Psoas muscle (tissue), 8 donors: ENCODE data around the gene ZNF860. TPM values are rescaled to one million over a fixed set of nuclear protein-coding genes. Genes with fewer than 3 reads are reported as not detected.

Source experiments
- ATAC-seq, 4 donors: fragments of 200-7000 bp; cut with Tn5 transposase; one replicate each; pipeline ENCODE4 v1.9.1; 2020; ENCODE audit warnings: moderate library complexity in 3 of 4, mild to moderate bottlenecking in 2 of 4
- DNase-seq, 2 donors: peaks; one replicate each; pipeline ENCODE4 v3.0.0-alpha.2; 2020
- H3K27ac ChIP-seq: fragments of 200-600 bp; one replicate; pipeline ENCODE4 v1.8.0; 2022
- H3K27me3 ChIP-seq, 3 donors: fragments of 200-600 bp in 1 of 3; one replicate each; pipeline versions ENCODE4 v1.6.1 to v1.8.0; 2013 to 2022; ENCODE audit warnings: low read length in 2 of 3, mild to moderate bottlenecking in 2 of 3, moderate library complexity in 1 of 3; ENCODE audit not compliant: insufficient read depth in 3 of 3
- H3K36me3 ChIP-seq, 2 donors: fragments of 200-600 bp in 1 of 2; one replicate each; pipeline versions ENCODE4 v1.6.1 to v1.8.0; 2013 to 2022; ENCODE audit warnings: low read depth in 1 of 2, mild to moderate bottlenecking in 1 of 2, moderate library complexity in 1 of 2; ENCODE audit not compliant: insufficient read depth in 1 of 2
- H3K4me1 ChIP-seq: fragments of 200-600 bp; one replicate; pipeline ENCODE4 v1.8.0; 2022
- H3K4me3 ChIP-seq: fragments of 200-600 bp; one replicate; pipeline ENCODE4 v1.8.0; 2022; ENCODE audit warnings: mild to moderate bottlenecking
- H3K9me3 ChIP-seq: fragments of 200-600 bp; one replicate; pipeline ENCODE4 v1.8.0; 2022
- CTCF ChIP-seq: fragments of 200-600 bp; IDR thresholded peaks from one replicate; pipeline ENCODE4 v1.8.0; 2022; ENCODE audit warnings: antibody characterized with exemption
- WGBS, 3 donors: extraction: QIAGEN DNeasy Blood & Tissue Kit; methylation state at CpG; one replicate each; pipeline versions ENCODE4 v1.1.6 to v1.1.7; 2013; 5-methylcytosine and 5-hydroxymethylcytosine counted together
- intact Hi-C, 2 donors: fragments of 100-400 bp; cut with DNase I; formaldehyde crosslinking; loops; one replicate each; pipeline versions ENCODE4 v1.11.0 to v1.14.2; 2022
- polyA plus RNA-seq, 3 donors: library from polyadenylated mRNA; stranded (reverse); fragments of 200-250 nt; gene quantifications; one replicate each; pipeline ENCODE4 v1.2.3, GENCODE V29; 2013
- total RNA-seq, 4 donors: library from RNA; stranded (reverse); fragmentation: NEBNext Ultra II Directional in 2 of 4; extraction: Animal tissue kit (Norgen Biotek cat#: 25700) in 2 of 4; gene quantifications; one replicate each; pipeline versions ENCODE4 v1.2.1 to v1.2.4, GENCODE V29; 2021 to 2023
- donor health status: healthy with polysubstance abuse.
- donor health status: DM: no; HTN: no; CAD: no; lungs with moderate emphysema.
- donor health status: Bipolar disorder and iron deficiency.
- donor health status: healthy.
- donor health status: DM: yes; HTN: yes; CAD: no.
- donor health status: DM: no; HTN: no; CAD: no.
- donor health status: DM: no; HTN: no; CAD: no.
- donor health status: DM: yes; HTN: yes; CAD: no.

The ZNF860 gene
- total and polyA plus RNA-seq, 7 donors, result 0.01 to 0.08 (median 0.05) TPM; not detected in 4

GRCh38 chr3:31946484-31947081, 35.0 kb upstream of the ZNF860 start:
- Histone ChIP-seq H3K4me1 (no peaks in the 10 kb centered on the region), H3K36me3 (no peaks in the 10 kb centered on the region), H3K9me3 (no peaks in the 10 kb centered on the region), H3K4me3 (no peak overlapping the region), H3K27me3 (peaks cover 0 to 2% (median 0%) of the 10 kb centered on the region in 3 donors), H3K27ac (peak overlapping the region; percentile 15)
- peak in 1 of 4 donors; percentile 70 for ATAC-seq
- peak in 1 of 2 donors; percentile 52 for DNase-seq
- TF ChIP-seq CTCF, result no peak
- intact Hi-C loops, result no loop called here
- 80 to 81% (median 81%) methylated on average over 10 of the region's 10 CpGs for WGBS, 3 donors

GRCh38 chr3:31947162-31947561, 34.4 kb upstream of the ZNF860 start:
- no peak for ATAC-seq
- Histone ChIP-seq H3K4me3 (no peak overlapping the region), H3K36me3 (no peaks in the 10 kb centered on the region), H3K9me3 (no peaks in the 10 kb centered on the region), H3K27me3 (no peaks in the 10 kb centered on the region), H3K4me1 (no peaks in the 10 kb centered on the region), H3K27ac (peak overlapping the region; percentile 15)
- no peak for DNase-seq
- intact Hi-C loops, result no loop called here
- 81 to 82% (median 82%) methylated on average over 4 of the region's 4 CpGs for WGBS, 3 donors
- no peak for TF ChIP-seq CTCF

- no peaks in the 10 kb centered on the region for H3K27me3 ChIP-seq
- no peak for TF ChIP-seq CTCF
- H3K9me3 ChIP-seq, result no peaks in the 10 kb centered on the region
- H3K4me1 ChIP-seq, result no peaks in the 10 kb centered on the region
- ATAC-seq (no peak), DNase-seq (no peak)
- H3K27ac ChIP-seq, result no peak overlapping the region
- intact Hi-C loops, result no loop called here
- WGBS, 3 donors, result 58 to 65% (median 64%) methylated on average over 6 of the region's 6 CpGs
- H3K36me3 ChIP-seq, result no peaks in the 10 kb centered on the region
- no peak overlapping the region for H3K4me3 ChIP-seq
These were observed 33.9 kb upstream of the ZNF860 start for GRCh38 chr3:31947671-31948091.

GRCh38 chr3:31948280-31948679, 33.3 kb upstream of the ZNF860 start:
- Histone ChIP-seq H3K36me3 (no peaks in the 10 kb centered on the region), H3K4me3 (no peak overlapping the region), H3K4me1 (no peaks in the 10 kb centered on the region), H3K27me3 (no peaks in the 10 kb centered on the region), H3K27ac (no peak overlapping the region), H3K9me3 (no peaks in the 10 kb centered on the region)
- no peak for ATAC-seq
- 28 to 51% (median 29%) methylated on average over 6 of the region's 6 CpGs for WGBS, 3 donors
- DNase-seq, result no peak
- TF ChIP-seq CTCF, result no peak
- intact Hi-C loops, result no loop called here

- no peaks in the 10 kb centered on the region for H3K36me3 ChIP-seq
- H3K27ac ChIP-seq, result no peak overlapping the region
- WGBS, 3 donors, result 61 to 82% (median 65%) methylated on average over 4 of the region's 4 CpGs
- no peak overlapping the region for H3K4me3 ChIP-seq
- H3K9me3 ChIP-seq, result peaks cover 6% of the 10 kb centered on the region
- DNase-seq (no peak), ATAC-seq (no peak)
- intact Hi-C loops, result no loop called here
- no peak for TF ChIP-seq CTCF
- no peaks in the 10 kb centered on the region for H3K4me1 ChIP-seq
- no peaks in the 10 kb centered on the region for H3K27me3 ChIP-seq
These were observed 29.3 kb upstream of the ZNF860 start for GRCh38 chr3:31952205-31952604.
